ENCODE results near the gene BCO2. TPM values are rescaled to one million over a fixed set of nuclear protein-coding genes. Genes with fewer than 3 reads are reported as not detected.

BCO2 gene
- total and polyA plus RNA-seq, 8 donors, result 0.87 to 21.8 (median 1.8) TPM; not detected in 1

- no peaks in the 10 kb centered on the region for H3K27me3 ChIP-seq
- 90 to 95% (median 92%) methylated on average over 2 of the region's 2 CpGs for WGBS, 5 donors
These were observed 72.9 kb downstream of the BCO2 start for GRCh38 chr11:112248201-112248600.

DNA sequence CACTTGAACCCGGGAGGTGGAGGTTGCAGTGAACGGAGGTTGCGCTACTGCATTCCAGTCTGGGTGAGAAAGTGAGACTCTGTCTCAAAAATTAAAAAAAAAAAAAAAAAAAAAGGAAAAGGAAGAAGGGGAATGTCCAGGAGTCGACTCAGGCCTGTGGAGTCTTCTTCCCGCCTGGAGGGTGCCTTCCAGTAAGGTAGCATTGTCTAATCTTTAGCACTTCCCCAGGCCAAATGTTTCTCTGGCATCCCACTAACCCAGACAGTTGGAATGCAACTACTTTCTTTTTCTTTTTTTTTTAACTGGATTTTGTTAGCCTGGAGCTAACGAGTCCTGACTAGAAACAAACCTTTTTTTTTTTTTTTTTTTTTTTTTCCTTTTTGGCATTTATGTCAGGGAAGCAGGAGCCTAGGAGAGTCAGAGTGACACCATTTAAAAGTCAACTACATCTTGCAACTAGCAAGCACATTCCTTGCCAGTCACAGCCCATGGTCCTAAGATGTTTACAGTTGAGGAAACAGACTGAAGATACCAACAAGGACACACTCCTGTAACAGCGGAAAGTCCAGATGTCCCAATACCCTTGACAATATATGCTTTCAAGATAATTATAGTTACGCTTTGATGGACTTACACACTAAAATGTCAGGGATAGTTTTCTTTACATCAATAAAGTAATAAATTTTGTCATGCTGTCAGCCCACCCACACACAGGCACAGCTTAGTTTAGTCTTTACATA lies 74.7 kb downstream of the BCO2 start:
- Histone ChIP-seq H3K27ac (no peak overlapping the region), H3K36me3 (peaks cover 0 to 5% (median 0%) of the 10 kb centered on the region in 4 donors), H3K9me3 (no peaks in the 10 kb centered on the region), H3K27me3 (no peaks in the 10 kb centered on the region), H3K4me3 (no peak overlapping the region), H3K4me1 (no peaks in the 10 kb centered on the region)
- WGBS, 5 donors, result 81 to 91% (median 88%) methylated on average over 8 of the region's 8 CpGs
- TF ChIP-seq POLR2A (IDR thresholded peaks at IDR 0.05) (no peak), POLR2AphosphoS5 (IDR thresholded peaks at IDR 0.05) (no peak), EP300 (IDR thresholded peaks at IDR 0.05) (no peak)
- TF ChIP-seq, protein P1, sequence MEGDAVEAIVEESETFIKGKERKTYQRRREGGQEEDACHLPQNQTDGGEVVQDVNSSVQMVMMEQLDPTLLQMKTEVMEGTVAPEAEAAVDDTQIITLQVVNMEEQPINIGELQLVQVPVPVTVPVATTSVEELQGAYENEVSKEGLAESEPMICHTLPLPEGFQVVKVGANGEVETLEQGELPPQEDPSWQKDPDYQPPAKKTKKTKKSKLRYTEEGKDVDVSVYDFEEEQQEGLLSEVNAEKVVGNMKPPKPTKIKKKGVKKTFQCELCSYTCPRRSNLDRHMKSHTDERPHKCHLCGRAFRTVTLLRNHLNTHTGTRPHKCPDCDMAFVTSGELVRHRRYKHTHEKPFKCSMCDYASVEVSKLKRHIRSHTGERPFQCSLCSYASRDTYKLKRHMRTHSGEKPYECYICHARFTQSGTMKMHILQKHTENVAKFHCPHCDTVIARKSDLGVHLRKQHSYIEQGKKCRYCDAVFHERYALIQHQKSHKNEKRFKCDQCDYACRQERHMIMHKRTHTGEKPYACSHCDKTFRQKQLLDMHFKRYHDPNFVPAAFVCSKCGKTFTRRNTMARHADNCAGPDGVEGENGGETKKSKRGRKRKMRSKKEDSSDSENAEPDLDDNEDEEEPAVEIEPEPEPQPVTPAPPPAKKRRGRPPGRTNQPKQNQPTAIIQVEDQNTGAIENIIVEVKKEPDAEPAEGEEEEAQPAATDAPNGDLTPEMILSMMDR (IDR thresholded peaks at IDR 0.05), result no peak
- DNase-seq, result no peak
- intact Hi-C loops (cut with DNase I; ENCODE audit: low total_unique reads), result no loop called here

More at GRCh38 chr11:112248201-112248600, 72.9 kb downstream of the BCO2 start:
- TF ChIP-seq EP300 (IDR thresholded peaks at IDR 0.05) (no peak), POLR2A (IDR thresholded peaks at IDR 0.05) (no peak), POLR2AphosphoS5 (IDR thresholded peaks at IDR 0.05) (no peak)
- TF ChIP-seq, protein P1 (IDR thresholded peaks at IDR 0.05), result no peak
- no peaks in the 10 kb centered on the region for H3K4me1 ChIP-seq
- DNase-seq, result no peak
- no peak overlapping the region for H3K4me3 ChIP-seq
- H3K36me3 ChIP-seq, result peaks cover 0 to 6% (median 4%) of the 10 kb centered on the region in 4 donors
- no peak overlapping the region for H3K27ac ChIP-seq
- H3K9me3 ChIP-seq, result no peaks in the 10 kb centered on the region
- intact Hi-C loops (cut with DNase I; ENCODE audit: low total_unique reads), result no loop called here

DNA sequence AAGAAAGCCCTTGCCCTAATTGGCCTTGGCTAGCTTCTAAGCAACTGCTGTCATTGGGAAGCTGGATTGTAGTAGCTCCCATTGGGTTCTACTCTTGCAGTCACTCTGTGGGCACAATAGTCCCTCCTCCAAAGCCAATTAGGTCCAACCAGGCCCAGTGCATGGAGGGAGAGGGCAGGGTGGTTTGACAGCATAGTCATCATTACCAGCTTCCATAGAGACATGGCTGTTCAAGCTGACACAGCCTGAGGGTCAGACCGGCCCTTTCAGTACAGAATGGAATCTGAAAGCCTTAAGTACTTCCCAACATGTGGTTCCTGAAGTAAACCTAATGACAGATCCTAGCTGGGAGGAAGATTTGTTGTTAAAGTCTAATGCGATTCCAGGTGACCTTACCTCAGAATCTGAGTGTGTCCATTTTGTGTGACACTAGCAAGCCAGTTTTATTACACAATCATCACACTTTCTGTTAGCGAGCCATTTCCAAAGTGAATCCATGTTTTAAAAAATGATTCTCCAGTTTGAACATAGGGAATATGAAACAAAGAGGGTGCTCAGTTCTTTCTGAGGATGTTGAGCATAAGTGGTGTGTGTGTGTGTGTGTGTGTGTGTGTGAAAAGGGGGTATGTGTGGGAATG lies 78.4 kb downstream of the BCO2 start:
- peaks cover 0 to 3% (median 0%) of the 10 kb centered on the region in 4 donors for H3K36me3 ChIP-seq
- no peaks in the 10 kb centered on the region for H3K27me3 ChIP-seq
- H3K4me1 ChIP-seq, result no peaks in the 10 kb centered on the region
- intact Hi-C loops (cut with DNase I; ENCODE audit: low total_unique reads), result no loop called here
- 91 to 97% (median 96%) methylated on average over 3 of the region's 3 CpGs for WGBS, 5 donors
- no peak overlapping the region for H3K4me3 ChIP-seq
- DNase-seq, result no peak
- no peak overlapping the region for H3K27ac ChIP-seq
- no peaks in the 10 kb centered on the region for H3K9me3 ChIP-seq
- TF ChIP-seq POLR2A (IDR thresholded peaks at IDR 0.05), result no peak
- TF ChIP-seq, protein P1 (IDR thresholded peaks at IDR 0.05), result no peak
- no peak for TF ChIP-seq POLR2AphosphoS5 (IDR thresholded peaks at IDR 0.05)
- TF ChIP-seq EP300 (IDR thresholded peaks at IDR 0.05), result no peak

DNA sequence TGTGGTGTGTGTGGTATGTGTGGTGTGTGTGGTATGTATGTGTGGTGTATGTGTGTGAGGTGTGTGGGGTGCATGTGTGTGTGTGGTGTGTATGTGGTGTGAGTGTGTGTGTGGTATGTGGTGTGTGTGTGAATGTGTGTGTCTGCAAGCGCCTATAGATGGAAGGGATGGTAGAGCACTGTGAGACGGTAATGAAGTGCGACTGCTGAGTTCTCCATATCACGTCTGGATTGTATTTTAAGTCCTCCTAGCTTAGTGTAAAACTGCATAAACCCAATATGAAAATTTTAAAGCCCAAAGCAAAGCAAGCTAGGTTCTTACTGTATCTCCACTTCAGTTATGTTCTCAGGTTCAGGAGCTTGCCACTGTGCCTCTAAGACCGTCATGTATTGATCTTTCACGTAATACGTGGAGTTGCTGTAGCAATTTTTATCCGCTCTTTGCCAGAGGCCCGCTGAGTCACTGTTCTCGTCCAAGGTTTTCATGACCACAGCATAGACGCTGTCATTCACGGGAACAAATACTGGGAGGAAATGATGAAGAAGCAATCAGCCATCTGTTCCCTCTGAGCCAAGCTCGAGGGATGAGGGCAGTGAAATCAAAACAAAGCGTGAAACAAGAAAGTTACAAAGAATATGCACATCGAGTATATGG lies 79.9 kb downstream of the BCO2 start:
- no peak overlapping the region for H3K4me3 ChIP-seq
- H3K27me3 ChIP-seq, result no peaks in the 10 kb centered on the region
- intact Hi-C loops (cut with DNase I; ENCODE audit: low total_unique reads), result no loop called here
- WGBS, 5 donors, result 57 to 70% (median 68%) methylated on average over 14 to 15 of the region's 15 CpGs
- peaks cover 0 to 3% (median 0%) of the 10 kb centered on the region in 4 donors for H3K36me3 ChIP-seq
- no peaks in the 10 kb centered on the region for H3K9me3 ChIP-seq
- H3K27ac ChIP-seq, result no peak overlapping the region
- peak in 1 of 2 donors; percentile 61 for DNase-seq
- no peaks in the 10 kb centered on the region for H3K4me1 ChIP-seq
- TF ChIP-seq EP300 (IDR thresholded peaks at IDR 0.05) (no peak), POLR2AphosphoS5 (IDR thresholded peaks at IDR 0.05) (no peak), POLR2A (IDR thresholded peaks at IDR 0.05) (no peak)
- TF ChIP-seq, protein P1 (IDR thresholded peaks at IDR 0.05), result no peak
